Measurements from ENCODE around the gene TBC1D1. TPM values are rescaled to one million over a fixed set of nuclear protein-coding genes. Genes with fewer than 3 reads are reported as not detected.

Gene TBC1D1
- total RNA-seq, 1 experiment from 2014 or later, result 28.5 TPM

DNA sequence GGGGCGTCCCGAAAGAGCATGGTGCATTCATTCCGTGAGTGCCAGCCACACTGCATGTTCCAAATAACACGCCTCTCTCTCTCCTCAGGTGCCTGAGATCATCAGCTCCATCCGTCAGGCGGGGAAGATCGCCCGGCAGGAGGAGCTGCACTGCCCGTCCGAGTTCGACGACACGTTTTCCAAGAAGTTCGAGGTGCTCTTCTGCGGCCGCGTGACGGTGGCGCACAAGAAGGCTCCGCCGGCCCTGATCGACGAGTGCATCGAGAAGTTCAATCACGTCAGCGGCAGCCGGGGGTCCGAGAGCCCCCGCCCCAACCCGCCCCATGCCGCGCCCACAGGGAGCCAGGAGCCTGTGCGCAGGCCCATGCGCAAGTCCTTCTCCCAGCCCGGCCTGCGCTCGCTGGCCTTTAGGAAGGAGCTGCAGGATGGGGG is 123.6 kb downstream of the TBC1D1 start:
- CTCF ChIA-PET, result no interaction called here
- no TSS peak for BruUV-seq (replicated peaks)
- Mint-ChIP-seq H3K9me3 (ENCODE audit: unreplicated experiment) (no peaks in the 10 kb centered on the region), H3K27me3 (ENCODE audit: insufficient read depth, unreplicated experiment) (no peaks in the 10 kb centered on the region), H3K4me1 (ENCODE audit: low read depth, unreplicated experiment) (peaks cover 9% of the 10 kb centered on the region), H3K4me3 (ENCODE audit: unreplicated experiment) (no peak overlapping the region), H3K36me3 (ENCODE audit: insufficient read depth, unreplicated experiment) (no peaks in the 10 kb centered on the region), H3K27ac (ENCODE audit: unreplicated experiment) (no peak overlapping the region)
- POLR2A ChIA-PET, result no interaction called here
- H3K9me3 ChIP-seq, result no peaks in the 10 kb centered on the region
- H3K36me3 ChIP-seq (ENCODE audit: control insufficient read depth, insufficient read depth, low read length), result no peaks in the 10 kb centered on the region
- TF ChIP-seq, protein P1, sequence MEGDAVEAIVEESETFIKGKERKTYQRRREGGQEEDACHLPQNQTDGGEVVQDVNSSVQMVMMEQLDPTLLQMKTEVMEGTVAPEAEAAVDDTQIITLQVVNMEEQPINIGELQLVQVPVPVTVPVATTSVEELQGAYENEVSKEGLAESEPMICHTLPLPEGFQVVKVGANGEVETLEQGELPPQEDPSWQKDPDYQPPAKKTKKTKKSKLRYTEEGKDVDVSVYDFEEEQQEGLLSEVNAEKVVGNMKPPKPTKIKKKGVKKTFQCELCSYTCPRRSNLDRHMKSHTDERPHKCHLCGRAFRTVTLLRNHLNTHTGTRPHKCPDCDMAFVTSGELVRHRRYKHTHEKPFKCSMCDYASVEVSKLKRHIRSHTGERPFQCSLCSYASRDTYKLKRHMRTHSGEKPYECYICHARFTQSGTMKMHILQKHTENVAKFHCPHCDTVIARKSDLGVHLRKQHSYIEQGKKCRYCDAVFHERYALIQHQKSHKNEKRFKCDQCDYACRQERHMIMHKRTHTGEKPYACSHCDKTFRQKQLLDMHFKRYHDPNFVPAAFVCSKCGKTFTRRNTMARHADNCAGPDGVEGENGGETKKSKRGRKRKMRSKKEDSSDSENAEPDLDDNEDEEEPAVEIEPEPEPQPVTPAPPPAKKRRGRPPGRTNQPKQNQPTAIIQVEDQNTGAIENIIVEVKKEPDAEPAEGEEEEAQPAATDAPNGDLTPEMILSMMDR (IDR thresholded peaks at IDR 0.05; ENCODE audit: insufficient read depth in 1 of 2, low read depth in 1 of 2, low read length in 1 of 2, severe bottlenecking in 1 of 2, unreplicated experiment in 1 of 2), result no peak
- H3K4me3 ChIP-seq (ENCODE audit: low read depth, low read length), result no peak overlapping the region
- intact Hi-C loops (cut with micrococcal nuclease; ENCODE audit: unreplicated experiment), result no loop called here
- no peaks in the 10 kb centered on the region for H3K27me3 ChIP-seq (replicated peaks; ENCODE audit: control insufficient read depth, insufficient read depth, low read length)
- DNase-seq, result no peak
- no peaks in the 10 kb centered on the region for H3K4me1 ChIP-seq

DNA sequence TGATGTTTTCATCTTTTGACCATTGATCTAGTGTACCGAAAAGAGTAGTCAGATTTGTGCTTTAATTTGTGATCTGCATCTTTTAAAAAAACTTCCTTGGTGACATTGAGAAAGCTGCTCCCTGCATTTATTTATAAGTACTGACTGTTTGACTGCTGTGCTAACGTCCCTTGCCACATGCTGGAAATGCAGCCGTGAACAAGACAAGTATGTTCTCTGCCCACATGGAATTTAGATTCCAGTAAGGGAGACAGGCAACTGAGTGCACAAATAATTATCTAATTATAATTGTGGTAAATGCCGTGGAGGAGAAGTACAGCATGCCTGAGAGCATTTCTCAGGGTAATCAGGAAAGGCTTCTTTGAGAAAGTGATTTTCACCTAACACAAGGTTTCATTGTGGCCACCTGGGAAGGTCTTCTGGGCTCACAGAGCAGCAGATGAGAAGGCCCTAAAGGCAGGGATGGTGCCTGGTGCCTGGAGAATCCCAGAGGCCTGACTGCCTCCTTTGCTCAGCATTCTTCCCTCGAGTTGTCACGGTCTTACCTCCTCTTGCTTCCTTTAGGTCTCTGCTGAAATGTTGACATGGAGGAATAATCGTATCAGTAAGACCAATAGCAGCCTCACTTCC is 125.1 kb downstream of the TBC1D1 start:
- Mint-ChIP-seq H3K27me3 (ENCODE audit: insufficient read depth, unreplicated experiment) (no peaks in the 10 kb centered on the region), H3K4me3 (ENCODE audit: unreplicated experiment) (no peak overlapping the region), H3K36me3 (ENCODE audit: insufficient read depth, unreplicated experiment) (no peaks in the 10 kb centered on the region), H3K9me3 (ENCODE audit: unreplicated experiment) (peaks cover 6% of the 10 kb centered on the region), H3K27ac (ENCODE audit: unreplicated experiment) (no peak overlapping the region), H3K4me1 (ENCODE audit: low read depth, unreplicated experiment) (no peaks in the 10 kb centered on the region)
- ChIA-PET POLR2A (no interaction called here), CTCF (no interaction called here)
- H3K9me3 ChIP-seq, result no peaks in the 10 kb centered on the region
- no peaks in the 10 kb centered on the region for H3K36me3 ChIP-seq (ENCODE audit: control insufficient read depth, insufficient read depth, low read length)
- no TSS peak for BruUV-seq (replicated peaks)
- no peak overlapping the region for H3K4me3 ChIP-seq (ENCODE audit: low read depth, low read length)
- H3K4me1 ChIP-seq, result no peaks in the 10 kb centered on the region
- no peak for DNase-seq
- H3K27me3 ChIP-seq (replicated peaks; ENCODE audit: control insufficient read depth, insufficient read depth, low read length), result no peaks in the 10 kb centered on the region
- intact Hi-C loops (cut with micrococcal nuclease; ENCODE audit: unreplicated experiment), result no loop called here
- TF ChIP-seq, protein P1 (IDR thresholded peaks at IDR 0.05; ENCODE audit: insufficient read depth in 1 of 2, low read depth in 1 of 2, low read length in 1 of 2, severe bottlenecking in 1 of 2, unreplicated experiment in 1 of 2), result no peak

DNA sequence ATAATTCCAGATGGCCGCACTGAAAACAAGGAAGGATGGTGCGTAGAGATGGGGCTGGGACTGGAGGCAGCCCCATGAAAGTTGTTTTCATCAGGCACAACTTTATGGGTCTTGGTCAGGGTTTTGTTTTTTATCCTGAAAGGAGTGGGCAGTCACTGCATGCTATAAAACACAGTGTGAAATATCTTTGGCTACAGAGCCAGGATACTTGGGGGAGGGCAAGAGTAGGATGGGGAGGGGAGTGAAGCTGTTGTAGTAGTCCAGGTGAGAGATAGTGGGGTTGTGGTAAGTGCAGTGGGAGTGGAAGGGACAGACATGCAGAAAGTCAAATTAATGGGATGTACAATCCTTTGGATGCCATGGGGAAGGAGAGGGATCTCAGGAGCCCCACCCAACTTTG is 125.8 kb downstream of the TBC1D1 start:
- no peaks in the 10 kb centered on the region for H3K27me3 Mint-ChIP-seq (ENCODE audit: insufficient read depth, unreplicated experiment)

More for the DNA sequence above, 125.8 kb downstream of the TBC1D1 start:
- POLR2A ChIA-PET, result no interaction called here
- no TSS peak for BruUV-seq (replicated peaks)
- H3K4me1 Mint-ChIP-seq (ENCODE audit: low read depth, unreplicated experiment), result no peaks in the 10 kb centered on the region
- H3K9me3 Mint-ChIP-seq (ENCODE audit: unreplicated experiment), result peaks cover 9% of the 10 kb centered on the region
- Histone ChIP-seq H3K27me3 (replicated peaks; ENCODE audit: control insufficient read depth, insufficient read depth, low read length) (no peaks in the 10 kb centered on the region), H3K4me3 (ENCODE audit: low read depth, low read length) (no peak overlapping the region), H3K9me3 (no peaks in the 10 kb centered on the region), H3K4me1 (no peaks in the 10 kb centered on the region), H3K36me3 (ENCODE audit: control insufficient read depth, insufficient read depth, low read length) (no peaks in the 10 kb centered on the region)
- no peak overlapping the region for H3K4me3 Mint-ChIP-seq (ENCODE audit: unreplicated experiment)
- H3K36me3 Mint-ChIP-seq (ENCODE audit: insufficient read depth, unreplicated experiment), result no peaks in the 10 kb centered on the region
- intact Hi-C loops (cut with micrococcal nuclease; ENCODE audit: unreplicated experiment), result no loop called here
- CTCF ChIA-PET, result no interaction called here
- no peak overlapping the region for H3K27ac Mint-ChIP-seq (ENCODE audit: unreplicated experiment)
- TF ChIP-seq, protein P1 (IDR thresholded peaks at IDR 0.05; ENCODE audit: insufficient read depth in 1 of 2, low read depth in 1 of 2, low read length in 1 of 2, severe bottlenecking in 1 of 2, unreplicated experiment in 1 of 2), result no peak
- DNase-seq, result no peak

All from Caco-2 (cell line).